ENCODE data around the gene TTC19.

GRCh38 chr17:16007439-16007838 is 7.8 kb downstream of the TTC19 start:
- TF ChIP-seq, protein P1, sequence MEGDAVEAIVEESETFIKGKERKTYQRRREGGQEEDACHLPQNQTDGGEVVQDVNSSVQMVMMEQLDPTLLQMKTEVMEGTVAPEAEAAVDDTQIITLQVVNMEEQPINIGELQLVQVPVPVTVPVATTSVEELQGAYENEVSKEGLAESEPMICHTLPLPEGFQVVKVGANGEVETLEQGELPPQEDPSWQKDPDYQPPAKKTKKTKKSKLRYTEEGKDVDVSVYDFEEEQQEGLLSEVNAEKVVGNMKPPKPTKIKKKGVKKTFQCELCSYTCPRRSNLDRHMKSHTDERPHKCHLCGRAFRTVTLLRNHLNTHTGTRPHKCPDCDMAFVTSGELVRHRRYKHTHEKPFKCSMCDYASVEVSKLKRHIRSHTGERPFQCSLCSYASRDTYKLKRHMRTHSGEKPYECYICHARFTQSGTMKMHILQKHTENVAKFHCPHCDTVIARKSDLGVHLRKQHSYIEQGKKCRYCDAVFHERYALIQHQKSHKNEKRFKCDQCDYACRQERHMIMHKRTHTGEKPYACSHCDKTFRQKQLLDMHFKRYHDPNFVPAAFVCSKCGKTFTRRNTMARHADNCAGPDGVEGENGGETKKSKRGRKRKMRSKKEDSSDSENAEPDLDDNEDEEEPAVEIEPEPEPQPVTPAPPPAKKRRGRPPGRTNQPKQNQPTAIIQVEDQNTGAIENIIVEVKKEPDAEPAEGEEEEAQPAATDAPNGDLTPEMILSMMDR (IDR thresholded peaks at IDR 0.05 in 4 of 5, conservative IDR thresholded peaks at IDR 0.05 in 1 of 5) = no peak
- TF ChIP-seq POLR2A (IDR thresholded peaks at IDR 0.05) = no peak

All from gastrocnemius medialis (tissue), 4 donors.